ENCODE results near the gene MSMO1.

DNA sequence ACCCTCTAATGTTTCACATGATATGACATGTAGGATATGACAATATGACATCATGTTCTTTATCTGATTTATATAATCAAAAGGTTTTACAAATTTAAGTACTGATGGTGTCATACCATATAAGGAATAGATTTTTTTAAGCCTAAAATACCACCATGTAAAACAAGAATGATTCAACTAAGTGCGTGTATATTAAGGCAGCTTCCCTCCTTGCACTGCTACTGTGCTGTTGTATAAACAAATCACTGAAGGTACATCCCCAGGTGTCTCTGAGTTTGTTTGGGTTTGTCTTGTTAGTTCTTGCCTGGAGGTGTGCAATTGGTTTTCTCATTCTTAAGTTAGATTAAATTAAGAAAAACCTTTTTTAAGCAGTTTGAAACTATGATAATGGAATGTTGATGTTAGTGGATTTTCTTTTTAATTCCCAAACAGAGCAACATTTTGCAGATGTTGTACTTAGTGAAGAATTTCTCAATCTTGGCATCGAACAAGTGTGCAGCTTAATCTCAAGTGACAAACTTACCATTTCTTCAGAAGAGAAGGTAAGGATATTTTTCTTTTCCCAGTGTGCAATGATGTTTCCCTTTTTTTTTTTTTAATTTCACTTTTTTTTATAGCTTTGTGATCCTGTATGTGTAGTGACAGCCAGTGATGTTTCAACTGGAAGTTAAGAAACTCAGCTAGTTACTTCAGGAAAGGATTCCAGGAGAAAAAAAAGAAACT, 33.4 kb upstream of the MSMO1 start:
- TF ChIP-seq CTCF (IDR thresholded peaks at IDR 0.05): no peak
- no peak for TF ChIP-seq POLR2A (IDR thresholded peaks at IDR 0.05; ENCODE audit: low read depth)
- TF ChIP-seq POLR2AphosphoS5 (IDR thresholded peaks at IDR 0.05): no peak

Data from esophagus muscularis mucosa (tissue), 3 donors.